ENCODE results near the gene CHCHD2.

GRCh38 chr7:56053993-56054392 lies 52.3 kb downstream of the CHCHD2 start:
- TF ChIP-seq CTCF (CRISPR knock-in tag; IDR thresholded peaks at IDR 0.05): no peak
- no peak for TF ChIP-seq ZSCAN29 (CRISPR knock-in tag; conservative IDR thresholded peaks at IDR 0.05)
- TF ChIP-seq CREM (IDR thresholded peaks at IDR 0.05): no peak
- TF ChIP-seq CREM (CRISPR knock-in tag; IDR thresholded peaks at IDR 0.05): no peak
- no peak for TF ChIP-seq ZBTB10 (CRISPR knock-in tag; IDR thresholded peaks at IDR 0.05; ENCODE audit: borderline replicate concordance)
- no peak for TF ChIP-seq ZFX (CRISPR knock-in tag; IDR thresholded peaks at IDR 0.05; ENCODE audit: low read depth)
- no peak for TF ChIP-seq SNAPC5 (CRISPR knock-in tag; IDR thresholded peaks at IDR 0.05; ENCODE audit: borderline replicate concordance)
- no peak for TF ChIP-seq HOXA7 (CRISPR knock-in tag; IDR thresholded peaks at IDR 0.05)
- TF ChIP-seq CBX5 (CRISPR knock-in tag; IDR thresholded peaks at IDR 0.05; ENCODE audit: borderline replicate concordance): no peak
- no peak for TF ChIP-seq NFYB (CRISPR knock-in tag; IDR thresholded peaks at IDR 0.05)
- no peak for TF ChIP-seq MXD1 (CRISPR knock-in tag; IDR thresholded peaks at IDR 0.05)
- no peak for TF ChIP-seq TBL1XR1 (IDR thresholded peaks at IDR 0.05; ENCODE audit: borderline replicate concordance, low read length, partially characterized antibody)
- TF ChIP-seq CREB3 (CRISPR knock-in tag; IDR thresholded peaks at IDR 0.05): no peak

All from HepG2 (cell line).